ENCODE results near the gene ISY1.
"Not testable (repeated sequence)": the region's sequence is repeated elsewhere in the genome, so short reads cannot be mapped to it uniquely, and the experiment has no call there.

Gene ISY1

GRCh38 chr3:129120254-129121004, 40.4 kb downstream of the ISY1 start:
- peak; percentile 94 for DNase-seq

GRCh38 chr3:129119365-129120100, 41.3 kb downstream of the ISY1 start:
- DNase-seq, result peak; percentile 19

GRCh38 chr3:129118745-129119144, 42.1 kb downstream of the ISY1 start:
- DNase-seq, result peak; percentile 83

GRCh38 chr3:129117134-129117533, 43.7 kb downstream of the ISY1 start:
- DNase-seq, result no peak

GRCh38 chr3:129116482-129116946, 44.3 kb downstream of the ISY1 start:
- peak; percentile 27 for DNase-seq

- no peak for DNase-seq
Measured at GRCh38 chr3:129114455-129114854, 46.4 kb downstream of the ISY1 start.

GRCh38 chr3:129112308-129113052, 48.4 kb downstream of the ISY1 start:
- DNase-seq, result no peak

- DNase-seq, result not testable (repeated sequence)
Measured at GRCh38 chr3:129111076-129111780, 49.6 kb downstream of the ISY1 start.

- no peak for DNase-seq
Measured at GRCh38 chr3:129107793-129108192, 53.1 kb downstream of the ISY1 start.

- DNase-seq, result no peak
Measured at GRCh38 chr3:129106866-129107565, 53.8 kb downstream of the ISY1 start.

- no peak for DNase-seq
Measured at GRCh38 chr3:129106320-129106719, 54.5 kb downstream of the ISY1 start.

GRCh38 chr3:129105862-129106261, 55.0 kb downstream of the ISY1 start:
- DNase-seq, result no peak

GRCh38 chr3:129104498-129105079, 56.3 kb downstream of the ISY1 start:
- DNase-seq, result no peak

GRCh38 chr3:129104051-129104450, 56.8 kb downstream of the ISY1 start:
- DNase-seq, result no peak

GRCh38 chr3:129103296-129103695, 57.6 kb downstream of the ISY1 start:
- no peak for DNase-seq

GRCh38 chr3:129101370-129102138, 59.3 kb downstream of the ISY1 start:
- DNase-seq, result no peak

- DNase-seq, result no peak
Measured at GRCh38 chr3:129100274-129100673, 60.6 kb downstream of the ISY1 start.

GRCh38 chr3:129095285-129095684, 65.6 kb downstream of the ISY1 start:
- DNase-seq, result no peak

- not testable (repeated sequence) for DNase-seq
Measured at GRCh38 chr3:129088312-129088711, 72.6 kb downstream of the ISY1 start.

GRCh38 chr3:129087904-129088303, 73.0 kb downstream of the ISY1 start:
- DNase-seq, result peak; percentile 31

- DNase-seq, result no peak
Measured at GRCh38 chr3:129087138-129087702, 73.6 kb downstream of the ISY1 start.
